DMS 273 (cell line): ENCODE results near the gene SIAH3.
A peak's percentile ranks its signal among the peaks of the same experiment; 100 is the strongest.

Experiments
- DNase-seq: peaks from one replicate; lab custom pipeline; 2025; ENCODE audit not compliant: unreplicated experiment; lab: John Stamatoyannopoulos, UW

SIAH3 gene

GRCh38 chr13:45863709-45864590, 12.4 kb upstream of the SIAH3 start:
- peak; percentile 87 for DNase-seq

GRCh38 chr13:45861322-45861721, 9.8 kb upstream of the SIAH3 start:
- DNase-seq = no peak

GRCh38 chr13:45860240-45860639, 8.7 kb upstream of the SIAH3 start:
- no peak for DNase-seq

- peak; percentile 59 for DNase-seq
Measured at GRCh38 chr13:45859705-45860104, 8.2 kb upstream of the SIAH3 start.

- DNase-seq = no peak
Measured at GRCh38 chr13:45852494-45852893, 941 bp upstream of the SIAH3 start.

- peak; percentile 49 for DNase-seq
Measured at GRCh38 chr13:45851956-45852355, 403 bp upstream of the SIAH3 start.

- no peak for DNase-seq
Measured at GRCh38 chr13:45850027-45850613, 1.4 kb downstream of the SIAH3 start.

GRCh38 chr13:45849408-45849807, 2.1 kb downstream of the SIAH3 start:
- no peak for DNase-seq

- DNase-seq = peak; percentile 72
Measured at GRCh38 chr13:45847554-45848224, 3.9 kb downstream of the SIAH3 start.

GRCh38 chr13:45846681-45847080, 4.9 kb downstream of the SIAH3 start:
- DNase-seq = no peak

- peak; percentile 86 for DNase-seq
Measured at GRCh38 chr13:45838171-45838745, 13.3 kb downstream of the SIAH3 start.

GRCh38 chr13:45837111-45837510, 14.4 kb downstream of the SIAH3 start:
- DNase-seq = no peak

GRCh38 chr13:45834411-45834994, 17.1 kb downstream of the SIAH3 start:
- DNase-seq = no peak

GRCh38 chr13:45833663-45834375, 17.7 kb downstream of the SIAH3 start:
- peak; percentile 33 for DNase-seq

GRCh38 chr13:45833242-45833641, 18.3 kb downstream of the SIAH3 start:
- DNase-seq = no peak

- no peak for DNase-seq
Measured at GRCh38 chr13:45831851-45832250, 19.7 kb downstream of the SIAH3 start.

GRCh38 chr13:45830121-45830520, 21.4 kb downstream of the SIAH3 start:
- no peak for DNase-seq

GRCh38 chr13:45828256-45828968, 23.1 kb downstream of the SIAH3 start:
- no peak for DNase-seq

- no peak for DNase-seq
Measured at GRCh38 chr13:45827318-45827717, 24.2 kb downstream of the SIAH3 start.

GRCh38 chr13:45826731-45827130, 24.8 kb downstream of the SIAH3 start:
- no peak for DNase-seq
